ENCODE data around the gene TENM3.

- TF ChIP-seq CEBPB (IDR thresholded peaks at IDR 0.05; ENCODE audit: low read depth, low read length) (no peak), EZH2 (IDR thresholded peaks at IDR 0.05; ENCODE audit: low read depth, low read length, severe bottlenecking) (no peak), ATF3 (IDR thresholded peaks at IDR 0.05; ENCODE audit: insufficient read depth, low read depth, low read length) (no peak)
- TF ChIP-seq, protein P1, sequence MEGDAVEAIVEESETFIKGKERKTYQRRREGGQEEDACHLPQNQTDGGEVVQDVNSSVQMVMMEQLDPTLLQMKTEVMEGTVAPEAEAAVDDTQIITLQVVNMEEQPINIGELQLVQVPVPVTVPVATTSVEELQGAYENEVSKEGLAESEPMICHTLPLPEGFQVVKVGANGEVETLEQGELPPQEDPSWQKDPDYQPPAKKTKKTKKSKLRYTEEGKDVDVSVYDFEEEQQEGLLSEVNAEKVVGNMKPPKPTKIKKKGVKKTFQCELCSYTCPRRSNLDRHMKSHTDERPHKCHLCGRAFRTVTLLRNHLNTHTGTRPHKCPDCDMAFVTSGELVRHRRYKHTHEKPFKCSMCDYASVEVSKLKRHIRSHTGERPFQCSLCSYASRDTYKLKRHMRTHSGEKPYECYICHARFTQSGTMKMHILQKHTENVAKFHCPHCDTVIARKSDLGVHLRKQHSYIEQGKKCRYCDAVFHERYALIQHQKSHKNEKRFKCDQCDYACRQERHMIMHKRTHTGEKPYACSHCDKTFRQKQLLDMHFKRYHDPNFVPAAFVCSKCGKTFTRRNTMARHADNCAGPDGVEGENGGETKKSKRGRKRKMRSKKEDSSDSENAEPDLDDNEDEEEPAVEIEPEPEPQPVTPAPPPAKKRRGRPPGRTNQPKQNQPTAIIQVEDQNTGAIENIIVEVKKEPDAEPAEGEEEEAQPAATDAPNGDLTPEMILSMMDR (IDR thresholded peaks at IDR 0.05; ENCODE audit: control extremely low read depth in 1 of 3, insufficient read depth in 1 of 3, low read depth in 1 of 3, low read length in 3 of 3) = no peak
Measured at GRCh38 chr4:182453830-182454229, 210.6 kb downstream of the TENM3 start.
